Cardiac muscle cell (in vitro differentiated cells and primary cell): ENCODE results near the gene CNN1. TPM values are rescaled to one million over a fixed set of nuclear protein-coding genes. Genes with fewer than 3 reads are reported as not detected.

Experiments used
- DNase-seq, 2 donors: peaks; one replicate each; pipeline versions ENCODE4 v3.0.0 to v3.0.0-alpha.2; 2010 to 2017; ENCODE audit warnings: low read depth in 1 of 2, low spot score in 1 of 2
- H3K27ac ChIP-seq: fragments of 200-600 bp; sonication (generic); 2 replicates; pipeline ENCODE4 v1.5.1; 2016
- H3K27me3 ChIP-seq: fragments of 200-600 bp; sonication (generic); 2 replicates; pipeline ENCODE4 v1.6.0; 2016; ENCODE audit warnings: control low read depth
- H3K36me3 ChIP-seq: fragments of 200-600 bp; sonication (generic); 2 replicates; pipeline ENCODE4 v1.5.1; 2016; ENCODE audit warnings: control low read depth
- H3K4me1 ChIP-seq: fragments of 200-600 bp; sonication (generic); 2 replicates; pipeline ENCODE4 v1.8.1; 2017; ENCODE audit warnings: low read depth, mild to moderate bottlenecking, mixed run types
- H3K4me3 ChIP-seq: fragments of 200-600 bp; sonication (generic); 2 replicates; pipeline ENCODE4 v1.5.1; 2016; ENCODE audit warnings: mild to moderate bottlenecking
- H3K9me3 ChIP-seq: fragments of 200-600 bp; sonication (generic); 2 replicates; pipeline ENCODE4 v1.5.1; 2017; ENCODE audit warnings: low read depth, mild to moderate bottlenecking, control low read depth
- CTCF ChIP-seq: IDR thresholded peaks from 2 replicates; pipeline ENCODE4 v1.5.1; 2012; ENCODE audit warnings: low read depth, mild to moderate bottlenecking, low read length
- polyA plus RNA-seq: library from polyadenylated mRNA; unstranded; fragments of >200 nt; fragmentation: Nextera tagmentation; extraction: Ambion mirVana; gene quantifications from 2 replicates; pipeline ENCODE4 v1.2.1, GENCODE V29; 2016
- total RNA-seq: library from RNA; depleted of rRNA; stranded (reverse); fragments of >200 nt; gene quantifications from 2 replicates; pipeline ENCODE4 v1.2.3, GENCODE V29; 2016

The CNN1 gene
- total and polyA plus RNA-seq, 2 experiments from 2014 or later, result 288 to 388 TPM

GRCh38 chr19:11576227-11576626 lies 37.6 kb downstream of the CNN1 start:
- no peak for TF ChIP-seq CTCF
- Histone ChIP-seq H3K4me3 (no peak overlapping the region), H3K27ac (no peak overlapping the region), H3K9me3 (no peaks in the 10 kb centered on the region), H3K4me1 (no peaks in the 10 kb centered on the region), H3K27me3 (peaks cover 8% of the 10 kb centered on the region), H3K36me3 (no peaks in the 10 kb centered on the region)
- DNase-seq, result no peak

GRCh38 chr19:11577451-11578257 lies 39.0 kb downstream of the CNN1 start, which contains the start of gene ACP5:
Gene ACP5 (minus strand): TSS chr19:11577645. CDS start chr19:11577317, 328 bp downstream.
- H3K4me1 ChIP-seq, result no peaks in the 10 kb centered on the region
- H3K4me3 ChIP-seq, result no peak within 1 kb of the TSS
- DNase-seq, result no peak
- no peak within 1 kb of the TSS for H3K27ac ChIP-seq
- H3K9me3 ChIP-seq, result no peaks in the 10 kb centered on the region
- H3K27me3 ChIP-seq, result peaks cover 8% of the 10 kb centered on the region
- TF ChIP-seq CTCF, result no peak
- H3K36me3 ChIP-seq, result no peaks in the 10 kb centered on the region

GRCh38 chr19:11578258-11579142 lies 39.8 kb downstream of the CNN1 start:
- H3K27ac ChIP-seq, result no peak overlapping the region
- H3K4me3 ChIP-seq, result no peak overlapping the region
- H3K36me3 ChIP-seq, result no peaks in the 10 kb centered on the region
- H3K27me3 ChIP-seq, result peaks cover 8% of the 10 kb centered on the region
- DNase-seq, result peak; percentile 20 to 33
- no peaks in the 10 kb centered on the region for H3K9me3 ChIP-seq
- H3K4me1 ChIP-seq, result no peaks in the 10 kb centered on the region
- no peak for TF ChIP-seq CTCF

GRCh38 chr19:11580116-11580515 lies 41.5 kb downstream of the CNN1 start:
- Histone ChIP-seq H3K9me3 (no peaks in the 10 kb centered on the region), H3K36me3 (no peaks in the 10 kb centered on the region), H3K4me3 (no peak overlapping the region), H3K27ac (no peak overlapping the region), H3K4me1 (no peaks in the 10 kb centered on the region), H3K27me3 (peaks cover 8% of the 10 kb centered on the region)
- TF ChIP-seq CTCF, result no peak
- DNase-seq, result no peak

- Histone ChIP-seq H3K9me3 (no peaks in the 10 kb centered on the region), H3K27ac (no peak overlapping the region), H3K27me3 (peaks cover 8% of the 10 kb centered on the region), H3K4me3 (no peak overlapping the region), H3K36me3 (no peaks in the 10 kb centered on the region), H3K4me1 (no peaks in the 10 kb centered on the region)
- TF ChIP-seq CTCF, result no peak
- DNase-seq, result peak in 1 of 2 donors; percentile 36
These were observed 43.1 kb downstream of the CNN1 start for GRCh38 chr19:11581740-11582139.
